HG03064 (cell line): Measurements from ENCODE around the gene SUPT20HL2.
"Not testable (repeated sequence)": the region's sequence is repeated elsewhere in the genome, so short reads cannot be mapped to it uniquely, and the experiment has no call there.

ENCODE experiments used
- ATAC-seq: cut with Tn5 transposase; IDR thresholded peaks from one replicate; pipeline ENCODE4 v1.9.1; 2021; ENCODE audit warnings: low read depth; ENCODE audit not compliant: unreplicated experiment

SUPT20HL2 gene

GRCh38 chrX:24310916-24311315, 3.0 kb downstream of the SUPT20HL2 start:
- ATAC-seq: not testable (repeated sequence)

DNA sequence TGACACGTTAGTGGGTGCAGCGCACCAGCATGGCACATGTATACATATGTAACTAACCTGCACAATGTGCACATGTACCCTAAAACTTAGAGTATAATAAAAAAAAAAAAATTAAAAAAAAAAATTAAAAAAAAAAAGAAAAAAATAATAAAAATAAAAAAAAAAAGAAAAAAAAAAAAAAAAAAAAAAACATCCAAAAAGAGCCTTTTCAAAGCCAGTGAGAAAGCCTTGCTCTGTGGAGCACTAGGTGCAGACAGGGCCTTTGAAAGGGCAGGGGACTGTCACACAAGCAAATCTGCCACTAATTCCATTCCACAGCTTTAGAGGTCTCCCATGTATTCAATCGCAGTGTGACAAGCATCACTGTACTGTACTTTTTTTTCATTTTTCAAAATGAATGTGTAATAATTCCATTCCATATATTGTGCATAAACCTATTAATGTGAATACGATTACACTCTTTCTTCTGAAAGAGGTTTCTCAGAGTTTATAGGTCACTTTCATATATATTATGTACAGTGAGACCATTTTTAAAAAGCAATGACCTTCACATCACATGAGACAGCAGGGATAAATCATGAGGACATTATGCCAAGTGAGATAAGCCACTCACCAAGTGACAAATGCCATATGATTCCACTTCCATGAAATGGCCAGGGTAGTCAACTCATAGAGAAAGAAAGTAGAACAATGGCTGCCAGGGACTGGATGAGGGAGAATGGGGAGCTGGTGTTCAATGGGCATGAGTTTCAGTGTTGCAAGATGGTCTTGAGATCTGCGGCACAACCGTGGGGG, 4.1 kb downstream of the SUPT20HL2 start:
- ATAC-seq: not testable (repeated sequence)

DNA sequence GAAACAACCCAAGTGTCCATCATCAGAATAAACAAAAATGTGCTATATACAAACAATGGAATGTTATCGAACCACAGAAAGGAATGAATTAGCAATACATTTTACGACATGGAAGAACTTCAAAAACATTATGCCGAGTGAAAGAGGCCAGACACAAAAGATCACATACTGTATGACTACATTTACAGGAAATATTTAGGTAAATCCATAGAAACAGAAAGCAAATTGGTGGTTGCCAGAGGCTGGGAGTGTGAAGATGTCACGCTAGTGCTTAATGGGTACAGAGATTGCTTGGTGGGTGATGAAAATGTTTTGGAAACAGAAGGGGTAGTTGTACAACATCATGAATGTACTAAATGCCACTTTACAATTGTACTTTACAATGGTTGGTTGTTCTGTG, 5.1 kb downstream of the SUPT20HL2 start:
- ATAC-seq: not testable (repeated sequence)

DNA sequence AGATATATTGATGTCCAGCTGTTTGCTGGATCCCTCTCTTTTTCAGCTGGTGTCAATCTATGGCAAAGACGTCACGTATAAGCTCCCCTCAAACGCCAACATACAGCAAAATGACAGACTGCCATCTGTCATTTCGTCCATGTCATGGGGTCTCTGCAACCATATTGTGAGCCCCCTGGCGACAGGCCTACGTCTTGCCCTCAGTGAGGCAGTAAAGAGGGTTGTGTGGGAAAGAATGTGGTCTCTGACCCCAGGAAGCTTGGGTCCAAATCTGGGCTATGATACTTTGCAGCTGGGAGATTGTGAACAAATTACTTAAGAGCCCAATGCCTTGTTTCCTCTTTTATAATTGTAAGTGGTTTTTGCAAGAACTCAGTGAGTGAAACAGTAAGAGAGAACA, 7.4 kb downstream of the SUPT20HL2 start:
- ATAC-seq: no peak

- no peak for ATAC-seq
Observed at GRCh38 chrX:24305905-24306304, 8.0 kb downstream of the SUPT20HL2 start.

- ATAC-seq: no peak
Observed at GRCh38 chrX:24301806-24302205, 12.1 kb downstream of the SUPT20HL2 start.

DNA sequence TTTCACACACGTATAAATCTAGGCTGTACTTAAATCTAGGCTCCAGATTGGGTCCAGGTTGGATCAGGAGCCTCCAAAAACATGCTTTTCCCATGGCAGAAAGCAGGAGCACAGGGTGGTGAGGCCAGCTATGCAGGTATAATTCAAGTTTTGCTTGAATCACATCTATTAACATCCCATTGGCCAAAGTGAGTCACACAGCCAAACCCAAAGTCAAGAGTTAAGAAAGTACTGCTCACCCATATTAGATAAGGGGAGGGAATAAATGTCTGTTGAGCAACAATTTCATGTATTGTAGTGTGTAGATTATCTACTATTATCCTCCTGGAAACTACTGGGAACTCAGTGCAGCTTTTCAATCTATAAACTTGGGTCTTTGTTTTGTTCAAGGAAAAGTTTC, 12.8 kb downstream of the SUPT20HL2 start:
- ATAC-seq: no peak

DNA sequence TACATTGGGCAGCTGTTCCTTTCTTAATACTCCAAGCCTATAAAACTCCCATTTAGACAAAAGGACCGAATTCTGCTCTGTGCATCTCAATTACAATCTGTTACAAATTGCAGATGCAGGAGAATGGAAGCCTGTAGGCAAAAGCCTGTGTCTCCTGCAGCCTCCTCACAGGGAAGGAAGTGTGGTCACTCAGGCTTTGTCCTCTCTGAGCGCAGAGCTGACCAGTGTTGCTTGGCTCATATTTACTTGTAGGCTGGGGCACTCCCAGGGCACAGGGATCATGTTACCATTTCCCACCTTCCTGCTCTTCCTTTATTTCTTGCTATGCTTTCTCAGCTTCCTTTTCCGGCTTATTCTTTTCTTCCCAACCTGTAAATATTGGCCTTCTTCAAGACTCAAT, 15.7 kb downstream of the SUPT20HL2 start:
- ATAC-seq: no peak

DNA sequence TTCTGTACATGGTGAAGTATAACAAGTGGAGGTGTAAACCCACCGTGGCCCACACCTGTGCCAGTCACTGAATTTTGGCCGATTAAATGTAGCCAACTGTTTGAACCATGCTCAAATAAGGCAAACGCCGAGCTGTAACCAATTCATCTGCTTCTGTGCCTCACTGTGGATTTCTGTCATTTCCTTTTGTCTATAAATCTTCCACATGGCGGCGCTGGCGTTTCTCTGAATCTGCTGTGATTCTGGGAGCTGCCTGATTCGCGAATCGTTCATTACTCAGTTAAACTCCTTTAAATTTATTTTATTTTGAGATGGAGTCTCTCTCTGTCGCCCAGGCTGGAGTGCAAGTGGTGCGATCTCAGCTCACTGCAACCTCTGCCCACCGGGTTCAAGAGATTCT, 19.2 kb downstream of the SUPT20HL2 start:
- ATAC-seq: no peak

DNA sequence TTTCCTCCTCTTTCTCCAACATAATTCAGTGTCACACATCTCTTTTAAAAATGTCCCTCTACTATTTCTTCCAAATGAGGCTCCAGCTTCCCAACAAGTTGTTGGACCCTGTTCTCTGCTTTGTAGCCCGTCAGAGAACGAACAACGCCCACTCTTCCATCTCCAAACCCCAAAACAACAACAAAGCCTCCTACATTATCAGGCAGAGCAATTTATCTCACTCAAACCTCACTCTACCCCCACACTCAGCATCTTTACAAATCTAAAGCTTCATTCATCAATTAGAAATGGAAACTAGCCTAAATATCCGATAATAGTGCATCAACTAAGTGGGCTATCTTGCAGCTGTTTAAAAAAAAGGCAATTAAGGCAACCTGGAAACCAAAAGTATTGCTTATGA, 20.5 kb downstream of the SUPT20HL2 start:
- ATAC-seq: no peak

GRCh38 chrX:24292353-24292752, 21.5 kb downstream of the SUPT20HL2 start:
- ATAC-seq: no peak

DNA sequence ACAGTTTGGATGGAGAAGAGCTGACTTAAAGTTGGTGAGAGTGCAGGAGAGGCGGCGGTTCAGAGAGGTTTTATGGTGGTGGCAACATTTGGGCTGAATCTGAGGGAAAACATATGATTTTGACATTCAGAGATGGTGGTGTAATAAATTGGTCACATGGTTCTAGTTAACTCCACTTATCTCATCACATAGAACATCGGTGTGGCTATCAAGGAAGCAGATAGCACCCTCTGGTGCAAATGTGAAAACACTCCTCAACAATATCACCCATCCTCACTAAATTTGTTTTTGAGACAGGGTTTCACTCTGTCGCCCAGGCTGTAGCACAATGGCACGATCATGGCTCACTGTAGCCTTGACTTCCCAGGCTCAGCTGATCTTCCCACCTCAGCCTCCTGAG, 28.8 kb downstream of the SUPT20HL2 start:
- no peak for ATAC-seq

GRCh38 chrX:24283127-24283794, 30.6 kb downstream of the SUPT20HL2 start:
- no peak for ATAC-seq

DNA sequence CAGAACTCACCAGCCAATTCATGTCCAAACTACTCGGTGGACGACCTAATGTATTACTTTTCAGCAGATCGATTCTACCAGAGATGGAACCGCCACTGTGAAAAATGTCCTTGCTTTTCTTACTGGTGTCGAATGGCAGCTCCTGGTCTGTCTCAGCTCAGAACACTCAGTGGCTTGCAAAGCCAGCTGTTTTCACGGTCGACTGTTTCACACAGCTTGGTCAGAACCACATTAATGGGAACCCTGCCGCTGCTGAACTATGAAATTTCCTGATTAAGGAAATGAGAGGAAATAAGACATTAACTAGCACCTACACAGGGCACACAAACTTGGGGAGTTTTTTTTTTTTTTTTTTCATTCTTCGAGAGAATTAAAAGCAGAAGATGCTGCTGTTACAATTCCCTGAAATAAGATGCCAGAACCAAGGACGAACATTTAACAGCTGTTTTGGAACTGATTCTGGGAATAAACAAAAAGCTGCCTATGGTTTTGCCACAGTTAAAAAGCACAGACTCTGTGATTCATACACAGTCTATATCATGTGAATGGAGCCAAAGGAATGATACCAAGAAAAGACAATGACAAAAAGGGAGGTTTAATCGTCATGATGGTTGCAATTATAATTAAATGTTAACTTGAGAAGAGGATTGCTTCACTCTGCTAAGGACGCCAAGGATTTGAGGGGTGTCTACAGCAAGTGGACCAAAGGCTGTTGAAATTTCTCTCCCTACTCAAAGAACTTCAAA, 31.3 kb downstream of the SUPT20HL2 start:
- ATAC-seq: no peak

GRCh38 chrX:24277405-24277804, 36.5 kb downstream of the SUPT20HL2 start:
- ATAC-seq: no peak

GRCh38 chrX:24276015-24276414, 37.9 kb downstream of the SUPT20HL2 start:
- ATAC-seq: no peak

- no peak for ATAC-seq
Observed at GRCh38 chrX:24271262-24271661, 42.6 kb downstream of the SUPT20HL2 start.

GRCh38 chrX:24268786-24269185, 45.1 kb downstream of the SUPT20HL2 start:
- ATAC-seq: no peak

DNA sequence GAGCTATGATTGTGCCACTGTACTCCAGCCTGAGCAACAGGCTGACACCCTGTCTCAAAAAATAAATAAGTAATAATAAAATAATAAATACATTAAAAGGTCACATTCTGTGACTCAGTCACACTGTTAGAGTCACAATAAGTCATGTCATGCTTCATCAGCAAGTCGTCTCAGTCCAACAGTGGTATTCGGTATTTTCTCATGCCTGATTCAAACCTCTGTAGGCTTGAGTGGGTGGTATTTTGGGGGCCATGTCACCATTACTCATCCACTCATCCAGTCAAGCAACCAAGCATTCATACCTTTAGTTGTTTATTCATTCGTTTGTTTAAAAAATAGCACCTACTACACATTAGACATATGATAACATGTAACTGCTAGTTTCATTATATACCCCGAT, 46.9 kb downstream of the SUPT20HL2 start:
- ATAC-seq: no peak

- no peak for ATAC-seq
Observed at GRCh38 chrX:24264383-24264782, 49.5 kb downstream of the SUPT20HL2 start.

DNA sequence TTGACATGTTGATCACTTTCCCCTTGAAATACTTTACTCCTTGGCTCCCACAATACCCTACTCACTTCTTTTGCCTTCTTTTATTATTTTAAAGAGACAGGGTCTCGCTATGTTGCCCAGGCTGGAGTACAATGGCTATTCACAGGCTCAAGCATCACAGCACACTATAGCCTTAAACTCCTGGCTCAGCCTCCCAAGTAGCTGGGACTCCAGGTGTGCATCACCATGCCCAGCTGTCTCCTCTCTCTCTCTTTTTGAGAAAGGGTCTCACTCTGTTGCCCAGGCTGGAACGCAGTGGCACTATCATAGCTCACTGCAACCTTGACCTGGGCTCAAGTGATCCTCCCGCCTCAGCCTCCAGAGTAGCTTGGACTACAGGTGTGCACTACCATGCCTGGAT, 51.6 kb downstream of the SUPT20HL2 start:
- no peak for ATAC-seq
